ENCODE data around the gene ARL14.

DNA sequence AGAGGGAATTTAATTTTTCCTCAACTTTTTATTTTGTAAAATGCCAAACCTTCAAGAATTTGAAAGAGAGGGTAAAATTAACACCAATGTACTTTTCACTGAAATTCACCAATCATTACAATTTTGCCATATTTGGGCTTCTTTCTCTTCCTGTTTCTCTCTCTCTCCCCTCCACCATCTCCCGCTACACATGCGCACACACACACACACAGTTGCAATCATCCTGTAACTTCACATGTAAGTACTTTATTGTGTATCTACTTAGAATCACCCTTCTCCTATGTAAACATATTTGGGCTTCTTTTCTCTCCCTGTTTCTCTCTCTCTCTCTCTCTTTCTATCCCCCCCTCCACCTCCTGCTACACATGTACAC, 7.4 kb downstream of the ARL14 start:
- TF ChIP-seq, protein P1, sequence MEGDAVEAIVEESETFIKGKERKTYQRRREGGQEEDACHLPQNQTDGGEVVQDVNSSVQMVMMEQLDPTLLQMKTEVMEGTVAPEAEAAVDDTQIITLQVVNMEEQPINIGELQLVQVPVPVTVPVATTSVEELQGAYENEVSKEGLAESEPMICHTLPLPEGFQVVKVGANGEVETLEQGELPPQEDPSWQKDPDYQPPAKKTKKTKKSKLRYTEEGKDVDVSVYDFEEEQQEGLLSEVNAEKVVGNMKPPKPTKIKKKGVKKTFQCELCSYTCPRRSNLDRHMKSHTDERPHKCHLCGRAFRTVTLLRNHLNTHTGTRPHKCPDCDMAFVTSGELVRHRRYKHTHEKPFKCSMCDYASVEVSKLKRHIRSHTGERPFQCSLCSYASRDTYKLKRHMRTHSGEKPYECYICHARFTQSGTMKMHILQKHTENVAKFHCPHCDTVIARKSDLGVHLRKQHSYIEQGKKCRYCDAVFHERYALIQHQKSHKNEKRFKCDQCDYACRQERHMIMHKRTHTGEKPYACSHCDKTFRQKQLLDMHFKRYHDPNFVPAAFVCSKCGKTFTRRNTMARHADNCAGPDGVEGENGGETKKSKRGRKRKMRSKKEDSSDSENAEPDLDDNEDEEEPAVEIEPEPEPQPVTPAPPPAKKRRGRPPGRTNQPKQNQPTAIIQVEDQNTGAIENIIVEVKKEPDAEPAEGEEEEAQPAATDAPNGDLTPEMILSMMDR (conservative IDR thresholded peaks at IDR 0.05 in 1 of 2, IDR thresholded peaks at IDR 0.05 in 1 of 2; ENCODE audit: extremely low read depth in 1 of 2, insufficient read depth in 1 of 2, low read depth in 1 of 2, low read length in 2 of 2) = no peak
- no peak for TF ChIP-seq EZH2 (IDR thresholded peaks at IDR 0.05; ENCODE audit: borderline replicate concordance, low read length)
